CD4-positive, alpha-beta T cell treated with Interleukin-12 subunit alpha and Interleukin-12 subunit beta, for 1 hour (primary cell): ENCODE measurements around the gene GSK3B.
A peak's percentile ranks its signal among the peaks of the same experiment; 100 is the strongest.
"Not testable (repeated sequence)": the region's sequence is repeated elsewhere in the genome, so short reads cannot be mapped to it uniquely, and the experiment has no call there.

ENCODE experiments used
- DNase-seq: peaks from one replicate; pipeline ENCODE4 v3.0.0-alpha.2; 2020

The GSK3B gene

DNA sequence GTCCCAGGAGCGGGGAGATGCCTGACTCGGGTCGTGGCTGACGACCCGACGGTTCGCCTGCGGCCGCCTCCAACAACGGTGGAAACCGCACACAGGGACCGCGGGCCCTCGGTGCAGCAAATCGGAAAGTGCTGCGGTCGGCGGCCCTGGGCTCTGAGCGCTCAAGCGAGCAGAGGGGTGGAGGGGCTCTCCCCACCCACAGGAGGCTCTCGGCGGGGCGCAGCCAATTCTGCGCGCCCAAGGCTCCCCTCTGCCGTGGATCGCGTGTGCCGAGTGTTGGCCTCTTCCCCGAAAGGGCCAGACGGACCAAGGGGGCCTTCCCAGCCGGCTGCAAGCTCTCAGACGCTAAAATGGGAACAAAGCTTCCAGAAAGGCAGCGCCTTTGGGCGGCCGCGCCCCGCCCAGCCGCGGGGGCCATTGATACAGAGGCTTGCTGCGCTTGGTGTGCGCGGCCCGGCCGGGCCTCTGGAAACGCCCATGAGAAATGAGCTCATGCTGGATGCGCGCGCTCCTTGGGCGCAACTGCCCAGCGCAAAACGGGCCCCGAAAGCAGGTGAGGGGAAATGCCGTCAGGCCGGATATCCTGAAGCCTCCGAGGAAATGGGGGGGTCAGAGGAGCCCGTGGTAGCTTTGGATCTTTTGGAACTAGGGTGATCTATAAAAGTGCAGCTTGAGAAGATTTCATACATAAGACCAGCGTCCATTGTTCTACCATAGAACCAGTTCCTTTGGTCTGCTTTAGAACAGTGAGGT lies 1.2 kb upstream of the GSK3B start:
- peak; percentile 88 for DNase-seq

DNA sequence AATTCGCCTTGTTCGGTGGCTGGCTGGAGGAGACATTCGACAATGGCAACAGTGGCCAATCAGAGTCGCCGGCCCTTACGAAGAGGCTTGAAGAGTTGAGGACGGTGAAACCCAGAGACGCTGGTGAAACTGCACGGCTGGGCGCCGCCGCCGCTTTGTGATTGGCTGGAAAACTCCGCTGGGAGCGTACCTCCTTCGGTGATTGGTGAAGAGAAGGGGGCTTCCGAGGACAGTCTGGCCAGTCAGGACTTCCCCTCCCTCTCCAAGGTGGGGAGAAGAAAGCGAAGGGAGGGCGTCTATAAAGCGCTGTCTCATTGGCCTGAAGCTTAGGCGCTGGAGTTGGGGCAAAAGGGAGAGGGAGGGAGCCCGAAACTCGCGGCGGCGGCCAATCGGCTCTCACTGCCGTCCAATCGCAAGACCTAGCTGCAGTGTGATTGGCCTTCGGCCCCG lies 554 bp upstream of the GSK3B start:
- peak; percentile 100 for DNase-seq

DNA sequence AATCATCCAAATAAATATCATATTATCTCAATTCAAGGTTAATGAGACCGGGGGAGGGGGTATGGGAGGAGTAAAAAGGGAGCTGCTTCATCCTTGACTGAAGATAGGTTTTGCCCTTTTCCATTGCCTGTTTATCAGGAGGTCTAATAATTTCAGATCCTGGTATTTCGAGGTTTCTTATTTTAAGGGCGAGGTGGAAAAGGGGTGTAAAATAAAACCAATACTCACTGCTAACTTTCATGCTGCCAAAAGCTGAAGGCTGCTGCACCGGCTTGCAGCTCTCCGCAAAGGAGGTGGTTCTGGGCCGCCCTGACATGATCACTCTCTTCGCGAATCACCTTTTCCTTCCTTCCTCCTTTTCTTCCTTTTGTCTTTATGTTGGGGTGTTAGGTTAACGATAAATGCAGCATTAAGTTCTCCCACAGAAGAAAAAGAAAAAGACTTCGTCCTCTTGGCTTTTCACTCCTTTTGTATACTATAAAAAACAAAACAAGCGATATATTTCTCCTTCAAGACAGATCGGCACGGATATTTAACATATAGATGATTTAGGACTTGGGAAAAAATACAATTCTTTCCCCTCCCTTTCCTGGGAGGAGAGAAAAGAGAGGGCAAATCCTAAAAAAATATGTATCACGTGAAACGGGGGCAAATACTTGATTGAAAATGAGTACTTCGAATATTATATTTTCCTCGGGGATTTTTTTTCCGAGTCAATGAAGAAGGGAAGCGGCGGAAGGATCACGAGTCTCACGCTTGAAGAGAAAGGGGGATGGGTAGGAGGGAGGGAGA lies 932 bp downstream of the GSK3B start:
- DNase-seq = no peak

DNA sequence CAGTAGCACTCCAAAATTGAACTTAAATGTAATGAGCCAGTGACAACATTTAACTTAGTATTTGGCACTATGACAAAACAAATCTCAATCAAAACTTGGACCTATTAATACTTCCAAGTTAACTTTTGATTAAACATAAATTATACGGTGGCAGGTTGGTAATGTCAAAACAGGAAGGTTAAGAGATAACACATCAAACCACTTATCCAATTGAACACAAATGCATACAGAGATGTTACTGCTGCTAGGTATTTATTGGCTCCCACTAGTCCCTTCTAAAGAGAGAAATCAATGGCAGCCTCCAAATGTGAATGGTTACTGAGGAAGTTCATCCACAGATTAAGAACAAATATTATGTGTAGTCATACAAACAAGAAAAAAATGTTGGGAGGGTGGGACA lies 1.8 kb downstream of the GSK3B start:
- DNase-seq = no peak

DNA sequence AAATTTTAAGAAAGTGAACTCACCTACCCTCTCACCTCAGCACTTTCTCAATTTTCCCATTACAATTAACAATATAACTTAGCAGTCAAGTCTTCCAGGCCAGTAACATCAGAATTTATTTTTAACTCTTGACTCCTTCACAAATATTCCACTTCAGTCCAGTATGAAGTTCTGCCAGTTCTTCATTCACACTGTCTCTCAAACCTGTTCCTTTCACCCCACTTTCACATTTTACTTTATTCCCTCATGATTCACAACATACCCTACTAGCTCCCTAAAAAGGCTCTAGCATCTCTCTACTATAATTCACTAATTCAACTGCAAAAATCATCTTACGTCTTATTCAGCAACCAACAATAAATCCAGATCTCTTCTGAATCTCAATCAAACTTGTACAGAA lies 3.8 kb downstream of the GSK3B start:
- no peak for DNase-seq

DNA sequence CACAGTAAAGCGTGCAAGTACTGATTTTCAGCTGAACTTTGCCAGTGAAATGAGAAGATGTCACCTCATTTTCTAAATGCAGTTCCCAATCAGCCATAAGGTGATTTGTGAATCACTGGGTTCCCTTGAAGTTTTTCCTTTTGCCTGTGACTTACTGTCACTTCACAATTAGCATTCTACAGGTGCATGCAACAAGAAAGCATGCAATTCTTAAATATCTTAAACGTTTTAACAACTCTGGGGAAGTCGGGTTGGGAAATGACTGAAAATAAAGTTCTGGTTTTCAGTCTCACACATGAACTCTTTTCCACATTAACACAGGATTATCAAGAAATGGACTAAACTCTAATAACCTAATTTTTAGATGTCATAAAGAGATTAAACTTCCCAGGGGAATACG lies 5.2 kb downstream of the GSK3B start:
- no peak for DNase-seq

DNA sequence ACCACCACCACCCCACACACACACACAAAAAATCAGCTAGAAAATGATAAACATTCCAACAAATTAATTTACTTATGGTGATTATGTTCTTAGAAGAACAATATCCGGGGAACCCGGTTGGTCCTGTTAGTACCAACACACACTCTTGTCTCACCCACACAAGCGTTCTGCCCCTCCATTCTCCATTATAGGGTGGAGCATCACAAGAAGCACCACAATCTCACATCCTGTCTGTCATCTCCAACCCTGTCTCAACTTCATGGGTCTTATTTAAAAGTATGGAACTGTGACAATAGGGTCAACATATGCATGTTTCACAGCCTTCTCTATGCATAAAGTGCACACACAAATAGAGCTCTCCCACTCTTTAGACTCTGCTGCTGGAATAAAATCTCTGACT lies 5.6 kb downstream of the GSK3B start:
- DNase-seq = no peak

DNA sequence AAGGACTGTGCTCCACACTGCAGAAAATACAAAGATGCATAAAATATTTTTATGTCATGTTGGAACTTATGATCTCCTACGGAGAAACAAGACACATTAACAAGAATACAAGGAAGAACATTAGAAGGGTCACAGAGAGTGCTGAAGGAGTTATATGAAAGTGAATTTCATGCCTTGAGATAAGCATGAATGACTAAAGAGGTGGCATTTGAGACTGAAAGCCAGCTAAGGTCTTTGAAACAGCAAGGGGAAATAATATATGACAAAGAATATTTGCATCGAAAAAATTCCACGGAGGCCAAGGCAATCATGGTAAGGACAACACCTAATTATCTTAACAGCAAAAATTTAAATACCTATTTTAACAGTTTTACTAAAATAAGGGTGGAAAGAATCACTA lies 12.5 kb downstream of the GSK3B start:
- DNase-seq = no peak

DNA sequence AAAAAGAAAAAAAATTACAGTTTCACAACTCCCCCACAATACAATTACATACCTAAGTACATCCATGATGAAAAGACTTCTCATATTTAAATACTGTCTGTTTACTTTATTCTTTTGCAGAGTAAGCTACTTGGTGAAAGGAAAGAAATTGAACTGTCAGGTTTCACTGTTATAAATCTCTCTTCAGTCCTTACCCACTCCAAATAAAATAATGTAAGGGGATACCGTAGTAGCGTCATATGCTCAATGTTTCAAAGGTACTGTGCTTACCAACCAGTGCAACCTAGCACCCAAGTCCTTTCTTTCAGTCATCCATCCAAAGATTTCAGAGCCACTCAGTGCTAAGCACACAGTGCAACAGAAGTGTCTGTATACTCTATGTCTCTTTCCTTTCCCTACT lies 13.4 kb downstream of the GSK3B start:
- no peak for DNase-seq

DNA sequence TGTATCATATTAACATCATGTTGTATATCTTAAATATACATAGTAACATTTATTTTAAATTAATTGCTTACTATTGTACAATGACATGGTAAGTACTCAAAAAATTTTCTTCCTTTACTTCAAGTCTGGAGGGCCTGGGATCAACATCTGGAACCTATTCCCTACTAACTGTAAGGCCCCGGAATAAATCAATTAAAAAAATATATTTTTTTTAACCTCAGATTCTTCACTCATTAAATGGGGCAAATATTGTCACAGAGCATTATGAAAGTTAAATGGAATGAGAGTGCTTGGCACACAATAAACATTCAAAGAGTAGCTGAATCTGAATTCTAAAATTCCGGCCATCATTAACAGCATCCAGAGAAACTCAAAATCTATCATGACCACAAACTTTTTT lies 16.5 kb downstream of the GSK3B start:
- DNase-seq = no peak

DNA sequence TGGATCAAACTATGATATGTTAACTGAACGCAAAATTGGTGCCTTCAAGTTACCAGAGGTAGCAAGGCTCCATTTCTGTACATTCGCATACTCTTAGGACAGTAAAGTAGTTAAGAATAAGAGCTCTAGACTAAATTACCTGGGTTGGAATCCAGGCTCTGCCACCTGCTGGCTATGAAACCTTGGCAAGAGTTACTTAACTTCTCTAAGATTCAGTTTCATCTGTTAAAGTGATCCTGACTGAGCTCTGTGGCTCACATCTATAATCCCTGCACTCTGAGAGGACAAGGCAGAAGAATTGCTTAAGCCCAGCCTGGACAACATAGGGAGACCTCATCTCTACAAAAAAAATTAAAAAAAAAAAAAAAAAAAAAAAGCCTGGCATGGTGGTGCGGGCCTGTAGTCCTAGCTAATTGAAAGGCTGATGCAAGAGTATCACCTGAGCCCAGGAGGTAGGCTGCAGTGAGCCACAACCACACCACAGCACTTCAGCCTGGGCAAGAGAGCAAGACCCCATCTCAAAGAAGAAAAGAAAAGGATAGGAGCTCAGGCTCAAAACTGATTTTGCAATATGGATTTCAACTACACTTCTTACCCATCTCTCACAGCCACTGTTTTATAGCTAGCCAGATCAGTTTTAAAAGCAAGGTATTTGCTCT lies 21.3 kb downstream of the GSK3B start:
- DNase-seq = no peak

DNA sequence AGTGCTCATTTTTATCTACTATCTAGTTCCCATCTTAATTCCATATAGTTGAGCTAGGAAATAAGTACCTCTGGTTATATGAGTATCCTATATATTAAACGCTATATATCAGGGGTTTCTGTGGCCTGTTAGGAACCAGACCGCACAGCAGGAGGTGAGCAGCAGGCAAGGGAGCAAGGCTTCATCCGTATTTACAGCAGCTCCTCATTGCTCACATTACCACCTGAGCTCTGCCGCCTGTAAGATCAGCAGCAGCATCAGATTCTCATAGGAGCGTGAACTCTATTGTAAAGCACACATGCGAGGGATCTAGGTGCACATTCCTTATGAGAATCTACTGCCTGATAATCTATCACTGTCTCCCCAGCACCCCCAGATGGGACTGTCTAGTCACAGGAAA lies 23.0 kb downstream of the GSK3B start:
- no peak for DNase-seq

DNA sequence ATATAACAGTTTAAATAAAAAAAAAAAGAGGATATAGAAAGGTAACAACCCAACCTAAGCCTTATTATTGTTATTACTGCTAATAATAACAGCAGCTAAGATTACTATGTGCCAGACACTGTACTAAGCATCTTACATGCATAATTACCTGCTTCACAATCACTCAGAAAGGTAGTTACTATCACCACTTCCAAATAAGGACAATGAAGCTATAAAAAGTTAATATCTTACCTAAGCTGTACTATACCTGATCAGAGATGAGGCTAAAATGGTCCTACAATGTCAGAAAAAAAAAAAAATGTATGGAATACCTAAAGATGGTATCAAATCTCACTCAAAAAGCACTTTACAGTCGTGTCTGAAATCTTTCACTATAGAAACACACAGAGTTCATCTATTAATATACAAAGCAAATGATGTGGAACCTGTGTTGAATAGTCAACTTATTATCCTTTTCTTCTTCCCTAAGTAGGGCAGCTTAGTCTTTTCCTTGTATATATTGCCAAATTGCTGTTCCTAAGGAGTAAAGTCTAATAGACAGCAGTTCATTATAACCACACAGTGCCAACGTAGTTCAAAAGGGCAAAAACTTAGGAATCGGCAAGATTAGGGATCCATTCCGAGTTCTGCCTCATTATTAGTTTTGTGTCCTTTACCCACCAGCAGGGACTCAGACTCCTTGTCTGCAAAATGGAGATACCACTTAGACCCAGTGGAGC lies 23.8 kb downstream of the GSK3B start:
- no peak for DNase-seq

DNA sequence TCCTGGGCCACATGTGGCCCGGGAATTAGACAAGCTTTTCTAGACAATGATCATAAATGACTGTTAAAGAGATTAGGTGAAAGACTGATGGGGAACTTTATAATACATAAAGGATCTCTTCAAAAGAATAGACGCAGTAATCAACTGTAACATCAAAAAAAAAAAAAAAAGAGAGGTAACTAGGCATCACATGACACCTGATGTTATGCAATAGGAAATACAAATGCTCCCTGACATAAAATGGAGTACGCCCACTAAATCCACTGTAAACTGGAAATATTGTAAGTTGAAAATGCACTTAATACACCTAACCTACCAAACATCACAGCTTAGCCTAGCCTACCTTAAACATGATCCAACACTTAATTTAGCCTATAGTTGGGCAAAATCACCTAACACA lies 27.2 kb downstream of the GSK3B start:
- DNase-seq = no peak

DNA sequence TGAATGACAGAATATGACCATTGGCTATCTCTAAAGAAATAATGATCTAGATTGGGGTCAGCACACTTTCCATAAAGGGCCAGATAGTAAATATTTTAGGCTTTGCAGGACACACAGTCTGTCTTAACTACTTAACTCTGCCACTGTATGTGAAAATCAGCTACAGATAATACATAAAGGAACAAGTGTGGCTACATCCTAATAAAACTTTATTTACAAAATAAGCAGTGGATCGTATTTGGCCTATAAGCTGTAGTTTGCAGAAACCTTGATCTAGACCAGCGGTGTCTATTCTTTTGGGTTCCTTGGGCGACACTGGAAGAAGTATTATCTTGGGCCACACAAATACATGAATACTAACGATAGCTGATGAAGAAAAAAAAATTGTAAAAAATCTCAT lies 27.6 kb downstream of the GSK3B start:
- DNase-seq = no peak

DNA sequence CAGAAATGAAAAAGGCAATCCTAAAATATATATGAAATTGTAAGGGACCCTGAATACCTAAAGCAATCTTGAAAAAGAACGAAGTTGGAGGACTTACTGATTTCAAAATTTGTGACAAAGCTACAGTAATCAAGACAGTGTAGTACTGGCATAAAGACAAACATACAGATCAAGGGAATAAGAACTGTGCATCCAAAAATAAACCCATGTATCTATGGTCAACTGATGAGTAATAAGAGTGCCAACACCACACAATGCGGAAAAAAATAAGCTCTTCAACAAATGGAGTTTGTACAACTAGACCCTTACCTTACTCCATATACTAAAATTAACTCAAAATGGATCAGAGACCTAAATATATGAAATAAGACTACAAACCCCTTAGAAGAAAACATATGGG lies 29.6 kb downstream of the GSK3B start:
- DNase-seq = no peak

DNA sequence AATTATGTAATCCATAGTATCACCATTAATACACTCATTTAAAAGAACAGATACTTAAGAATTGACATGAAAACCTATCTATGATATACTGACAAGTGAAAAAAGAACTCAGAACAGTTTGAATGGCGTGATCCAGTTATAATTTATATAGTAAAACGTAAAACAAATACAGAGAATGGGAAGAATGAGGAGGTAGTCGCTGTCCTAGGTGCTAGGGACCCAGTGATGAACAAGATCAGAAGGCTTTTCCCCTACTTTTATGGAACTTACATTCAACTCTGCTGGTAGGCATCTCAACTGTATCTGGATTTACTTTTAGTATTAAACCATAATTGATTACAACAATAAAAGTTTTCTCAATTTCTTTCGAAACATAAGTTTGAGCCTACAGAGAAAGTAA lies 31.8 kb downstream of the GSK3B start:
- DNase-seq = no peak

DNA sequence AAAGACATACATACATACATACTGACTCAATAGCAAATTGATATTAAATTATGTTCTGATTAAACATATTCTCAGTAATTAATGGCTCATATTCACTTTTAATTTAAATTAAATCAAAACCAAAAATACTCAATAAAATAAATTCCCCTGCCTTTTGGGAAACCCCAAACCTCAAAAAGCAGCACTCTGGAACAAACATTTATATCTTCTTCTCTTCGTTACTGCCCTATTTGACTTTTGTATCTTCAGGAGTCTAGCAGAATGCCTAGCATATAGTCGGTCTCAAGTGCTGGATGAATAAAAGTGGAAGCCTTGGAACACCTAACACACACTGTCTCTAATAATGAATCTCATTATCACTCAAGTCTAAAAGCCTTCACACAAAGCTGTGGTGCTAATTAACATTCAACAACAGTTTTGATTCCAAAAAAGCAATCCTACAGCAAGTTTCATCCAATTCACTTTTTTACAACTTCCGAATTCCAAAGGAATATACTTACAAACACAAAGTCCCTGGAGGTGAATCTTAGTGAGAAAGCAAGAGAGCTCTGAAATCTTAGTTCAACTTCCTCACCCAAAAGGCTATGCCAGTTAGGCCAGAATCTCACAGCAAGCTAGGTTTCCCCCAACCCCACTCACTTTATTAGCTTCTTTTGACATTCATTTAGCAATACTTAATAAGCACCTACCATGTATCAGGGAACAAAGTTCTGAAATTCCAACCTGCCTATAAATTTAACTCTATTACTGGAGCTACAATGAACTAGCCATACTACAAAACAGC lies 35.0 kb downstream of the GSK3B start:
- no peak for DNase-seq

DNA sequence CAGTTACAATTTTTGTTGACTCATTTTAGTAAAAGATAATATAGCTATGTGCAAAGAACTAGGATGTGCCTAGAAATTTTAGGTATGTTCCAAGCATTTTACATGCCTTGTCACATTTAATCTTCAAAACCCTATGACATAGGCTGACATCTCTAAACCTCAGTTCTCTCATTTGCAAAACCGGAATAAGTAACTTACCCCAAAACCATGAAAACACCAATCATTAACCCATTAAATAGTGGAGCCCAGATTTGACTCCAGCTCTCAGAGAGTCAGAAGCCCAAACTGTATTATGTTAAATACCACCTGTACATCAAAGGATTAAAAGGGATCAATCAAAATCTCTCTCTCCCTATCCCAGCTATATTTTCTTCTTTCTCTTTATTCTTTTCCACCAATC lies 36.6 kb downstream of the GSK3B start:
- DNase-seq = no peak

DNA sequence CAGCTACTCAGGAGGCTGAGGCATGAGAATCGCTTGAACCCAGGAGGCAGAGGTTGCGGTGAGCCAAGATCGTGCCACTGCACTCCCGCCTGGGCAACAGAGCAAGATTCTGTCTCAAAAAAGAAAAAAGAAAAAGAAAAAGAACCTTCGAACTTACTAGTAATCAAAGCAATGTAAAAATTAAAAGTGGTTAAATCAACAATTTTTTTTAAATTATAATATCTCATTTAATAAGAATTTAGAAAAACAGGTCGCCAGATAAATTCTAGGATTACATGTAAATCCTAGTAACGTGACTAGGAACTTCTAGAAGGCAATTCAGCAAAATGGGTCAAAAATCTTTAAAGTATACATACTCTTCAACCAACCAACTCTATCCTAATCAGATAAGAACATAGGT lies 37.2 kb downstream of the GSK3B start:
- no peak for DNase-seq

DNA sequence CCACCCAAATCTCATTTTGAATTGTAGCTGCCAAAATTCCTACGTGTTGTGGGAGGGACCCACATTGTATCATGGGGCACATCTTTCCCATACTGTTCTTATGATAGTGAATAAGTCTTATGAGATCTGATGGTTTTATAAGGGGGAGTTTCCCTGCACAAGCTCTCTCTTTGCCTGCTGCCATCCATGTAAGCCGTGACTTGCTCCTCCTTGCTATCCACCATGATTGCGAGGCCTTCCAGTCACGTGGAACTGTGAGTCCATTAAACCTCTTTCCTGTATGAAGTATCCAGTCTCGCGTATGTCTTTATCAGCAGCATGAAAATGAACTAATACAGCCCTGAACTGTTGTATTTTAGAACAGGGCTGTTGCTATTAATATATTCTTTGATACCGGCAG lies 40.6 kb downstream of the GSK3B start:
- not testable (repeated sequence) for DNase-seq

DNA sequence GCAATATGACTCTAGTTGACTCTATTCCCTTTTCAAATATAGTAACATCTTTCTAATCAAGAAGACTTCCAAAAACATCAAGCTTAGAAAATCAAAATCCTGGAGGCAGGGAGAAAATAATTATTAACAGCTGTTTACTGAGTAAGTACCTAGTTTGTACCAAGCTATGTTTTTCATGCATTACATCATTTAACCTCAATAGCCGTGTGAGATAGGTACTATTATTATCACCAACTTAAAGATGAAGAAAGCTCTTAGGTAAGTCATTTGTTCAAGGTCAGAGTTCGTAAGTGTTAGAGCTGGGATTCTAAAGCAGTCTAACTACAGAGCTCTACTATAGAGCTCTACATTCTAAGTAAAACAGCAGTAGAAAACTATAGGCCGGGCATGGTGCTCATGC lies 41.6 kb downstream of the GSK3B start:
- no peak for DNase-seq

DNA sequence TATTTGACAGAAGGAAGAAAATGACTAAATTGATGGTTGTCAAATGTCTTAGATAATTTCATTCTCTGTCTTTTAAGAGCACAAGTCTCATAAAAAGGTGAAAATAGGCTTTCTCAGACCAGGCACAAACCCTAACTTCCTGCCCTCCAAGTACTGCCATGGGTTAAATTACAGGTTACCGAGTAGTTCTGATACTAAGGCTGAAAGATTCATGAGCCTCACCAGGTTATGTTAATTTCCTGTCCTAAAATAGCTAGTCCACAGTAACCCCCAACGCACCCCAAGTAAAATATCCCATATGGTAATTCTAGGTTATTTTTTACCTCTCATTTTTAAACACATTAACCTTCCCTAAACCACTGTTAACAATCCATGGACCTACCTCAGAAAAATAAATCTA lies 42.0 kb downstream of the GSK3B start:
- DNase-seq = no peak
